Measurements from ENCODE around the gene ZNF438.

ZNF438 gene

GRCh38 chr10:30840395-30841050 is 191.1 kb downstream of the ZNF438 start:
- FAIRE-seq: no peak

- no peak for FAIRE-seq
These were observed 192.0 kb downstream of the ZNF438 start for GRCh38 chr10:30839652-30840051.

GRCh38 chr10:30836406-30836805 is 195.3 kb downstream of the ZNF438 start:
- no peak for FAIRE-seq

DNA sequence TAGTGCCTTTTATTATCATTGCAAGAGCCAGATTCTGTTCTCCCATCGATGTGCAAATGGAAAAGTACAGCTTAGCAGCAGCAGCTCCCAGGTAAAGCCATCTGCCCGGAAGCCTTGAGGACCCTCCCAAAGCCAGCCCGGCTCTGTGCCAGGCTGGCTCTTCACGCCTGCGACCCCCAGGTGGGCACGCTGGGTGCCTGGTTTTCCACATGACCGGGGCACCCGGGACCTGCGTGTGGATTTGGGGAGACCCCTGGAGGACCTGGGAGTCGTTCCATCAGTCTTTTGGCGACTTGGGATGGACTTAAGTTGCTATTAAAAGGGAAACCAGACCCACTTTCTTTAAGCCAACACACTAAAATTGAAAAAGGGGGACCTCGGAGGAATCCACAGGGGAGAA is 196.5 kb downstream of the ZNF438 start:
- no peak for FAIRE-seq

DNA sequence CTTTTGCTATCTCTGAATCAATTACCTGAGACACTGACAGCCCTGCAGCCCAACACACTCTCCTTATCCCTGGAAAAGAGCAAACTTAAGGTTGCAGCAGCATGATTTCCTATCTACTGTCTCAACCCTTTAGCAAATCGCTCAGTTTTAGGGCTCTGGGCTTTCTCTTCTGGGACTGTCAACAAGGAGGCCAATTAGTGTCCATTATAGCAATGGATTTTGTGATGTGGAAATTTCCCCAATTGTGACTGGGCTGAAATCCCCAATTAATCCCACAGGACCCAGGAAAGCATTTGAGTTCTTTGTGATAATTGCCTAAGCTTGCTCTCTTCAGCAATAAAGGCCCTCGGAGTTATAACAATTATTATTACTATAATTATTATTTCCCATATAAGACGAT is 197.0 kb downstream of the ZNF438 start:
- no peak for FAIRE-seq

GRCh38 chr10:30834153-30834552 is 197.5 kb downstream of the ZNF438 start:
- FAIRE-seq: no peak

DNA sequence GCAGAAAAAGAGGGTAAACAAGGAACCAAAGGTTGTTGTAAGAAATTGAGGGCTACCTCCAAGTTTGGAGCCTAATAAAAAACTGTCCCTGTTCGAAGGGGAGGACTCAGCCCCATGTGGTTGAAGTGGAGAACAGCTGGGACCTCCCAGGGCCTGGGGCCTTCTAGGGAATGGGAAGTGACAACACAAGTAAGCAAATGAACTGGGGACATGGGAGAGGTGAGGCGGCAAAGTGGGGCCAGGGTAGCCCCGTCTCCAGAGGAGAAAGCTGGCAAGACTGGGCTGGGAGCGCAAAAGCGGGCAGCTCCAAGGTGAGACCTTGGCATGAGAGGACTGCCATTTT is 198.1 kb downstream of the ZNF438 start:
- no peak for FAIRE-seq

GRCh38 chr10:30832749-30833627 is 198.7 kb downstream of the ZNF438 start:
- FAIRE-seq: no peak

GRCh38 chr10:30832001-30832748 is 199.5 kb downstream of the ZNF438 start:
- FAIRE-seq: no peak

GRCh38 chr10:30831426-30831825 is 200.2 kb downstream of the ZNF438 start:
- FAIRE-seq: no peak

DNA sequence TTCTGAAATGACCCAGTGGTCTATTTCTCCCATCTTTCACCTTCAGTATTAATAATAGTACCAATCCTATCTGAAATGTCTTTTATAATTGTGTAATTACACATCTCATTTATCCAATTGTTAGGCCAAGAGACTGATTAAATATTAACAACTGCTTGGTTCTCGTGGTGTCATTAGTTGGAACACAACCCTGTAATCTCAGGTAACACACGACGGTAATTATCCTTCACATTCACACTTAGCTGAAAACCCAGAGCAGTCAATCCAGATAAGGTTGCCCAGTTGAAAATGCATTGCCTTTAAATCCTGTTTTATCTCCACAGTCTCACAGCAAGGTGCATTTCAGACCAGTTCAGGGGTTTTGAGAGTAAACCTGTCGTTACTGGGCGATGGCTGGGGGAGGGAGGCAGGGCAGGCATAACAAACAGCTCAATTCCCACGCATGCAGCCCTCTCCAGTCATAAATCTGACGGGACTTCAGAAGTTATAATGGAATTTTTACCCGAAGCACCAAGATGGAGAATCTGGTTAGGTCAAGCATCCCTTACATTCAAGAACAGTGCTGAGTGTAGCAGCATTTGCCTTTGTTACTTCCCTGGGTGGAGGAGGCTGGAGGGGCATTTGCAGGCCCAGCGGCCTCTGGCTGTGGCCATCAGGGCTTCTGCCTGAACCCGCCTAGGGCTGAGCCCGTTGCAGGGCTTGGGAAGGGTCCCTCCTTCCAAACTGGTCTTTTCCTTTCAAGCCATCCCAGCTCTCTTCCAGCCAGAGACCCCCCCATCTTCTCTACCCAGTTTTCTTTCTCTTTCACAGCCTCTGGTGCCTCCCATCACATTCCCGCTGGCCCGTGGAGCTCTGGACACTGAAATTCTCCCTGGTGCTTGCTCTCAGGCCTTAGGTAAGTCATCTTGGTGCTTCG is 201.1 kb downstream of the ZNF438 start:
- no peak for FAIRE-seq

DNA sequence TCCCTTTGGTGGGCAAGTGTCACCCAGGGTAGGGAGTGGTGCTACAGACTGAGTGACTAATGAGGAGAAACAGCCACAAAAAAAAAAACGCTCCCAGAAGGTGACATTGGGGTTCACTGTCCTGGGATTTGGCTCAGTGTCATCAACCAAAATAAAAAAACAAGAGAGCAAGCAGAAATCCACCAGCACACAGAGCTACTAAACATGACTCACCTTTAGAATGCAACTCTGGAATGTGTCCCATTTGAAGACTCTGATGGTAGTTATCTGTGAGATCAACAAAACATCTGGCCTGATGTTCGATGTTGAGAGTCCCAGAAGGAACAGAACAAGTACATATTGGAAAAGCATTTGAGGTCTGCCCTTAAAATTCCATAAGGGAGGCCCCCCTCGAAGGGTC is 201.8 kb downstream of the ZNF438 start:
- FAIRE-seq: no peak

DNA sequence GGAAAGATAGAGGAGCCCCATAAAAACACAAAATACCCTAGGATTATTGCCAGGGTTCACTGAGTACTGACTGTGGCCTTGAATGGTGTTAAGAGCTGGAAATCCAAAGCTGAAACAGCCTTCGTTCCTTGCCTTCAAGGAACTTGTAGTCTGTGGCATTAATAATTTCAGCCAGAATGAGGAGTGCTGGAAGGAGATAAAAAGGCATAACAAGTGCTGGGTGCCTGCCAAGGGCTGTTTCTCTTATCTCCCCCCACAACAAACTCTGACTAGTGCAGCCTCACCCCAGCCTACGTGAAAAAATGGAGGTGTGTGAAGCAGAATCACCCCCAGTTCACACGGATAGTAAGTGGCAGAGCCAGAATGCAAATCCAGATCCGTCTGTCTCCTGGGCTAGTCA is 203.0 kb downstream of the ZNF438 start:
- no peak for FAIRE-seq

DNA sequence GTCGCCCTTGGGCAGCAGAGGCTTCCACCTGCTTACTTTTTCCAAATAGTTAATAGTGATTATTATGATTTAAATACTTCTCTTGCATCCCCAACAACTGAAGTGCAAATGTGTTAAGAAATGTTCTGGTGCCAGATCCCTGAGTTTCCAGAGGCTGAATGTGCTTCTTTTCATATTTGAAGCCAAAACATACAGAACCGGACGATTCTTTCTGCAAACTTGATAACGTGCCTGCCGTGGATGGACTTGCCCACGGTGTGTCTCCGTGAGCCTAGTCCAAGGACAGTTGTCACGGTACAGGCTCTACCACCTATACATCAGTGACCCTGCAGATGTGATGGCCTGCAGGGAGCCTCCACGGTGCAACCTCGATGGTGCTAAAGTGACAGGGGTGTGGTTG is 203.5 kb downstream of the ZNF438 start:
- no peak for FAIRE-seq

DNA sequence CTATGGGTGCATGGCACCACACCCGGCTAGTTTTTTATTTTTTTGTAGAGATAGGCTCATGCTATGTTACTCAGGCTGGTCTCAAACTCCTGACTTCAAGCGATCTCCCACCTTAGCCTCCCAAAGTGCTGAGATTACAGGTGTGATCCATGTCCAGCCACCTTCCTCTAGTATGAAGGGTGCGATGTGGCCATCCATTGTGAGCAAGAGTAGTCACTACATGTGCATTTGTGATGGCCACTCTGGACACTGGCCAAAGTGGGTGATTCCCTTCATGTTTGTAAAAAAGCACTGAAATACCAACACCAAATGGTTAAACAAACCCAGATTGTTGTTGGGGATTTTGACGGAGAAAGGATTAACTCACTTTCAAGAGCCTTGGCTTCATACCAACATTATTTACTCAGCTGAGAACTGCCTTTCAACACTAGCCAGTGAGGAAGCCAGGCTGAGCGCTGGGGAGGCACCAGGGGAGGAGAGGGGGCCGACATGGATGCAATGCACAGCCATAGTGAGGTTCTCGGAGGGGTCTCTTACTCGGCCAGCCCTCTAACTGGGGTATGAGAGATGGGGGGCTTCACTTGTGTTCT is 204.0 kb downstream of the ZNF438 start:
- FAIRE-seq: no peak

GRCh38 chr10:30826679-30827078 is 205.0 kb downstream of the ZNF438 start:
- no peak for FAIRE-seq

DNA sequence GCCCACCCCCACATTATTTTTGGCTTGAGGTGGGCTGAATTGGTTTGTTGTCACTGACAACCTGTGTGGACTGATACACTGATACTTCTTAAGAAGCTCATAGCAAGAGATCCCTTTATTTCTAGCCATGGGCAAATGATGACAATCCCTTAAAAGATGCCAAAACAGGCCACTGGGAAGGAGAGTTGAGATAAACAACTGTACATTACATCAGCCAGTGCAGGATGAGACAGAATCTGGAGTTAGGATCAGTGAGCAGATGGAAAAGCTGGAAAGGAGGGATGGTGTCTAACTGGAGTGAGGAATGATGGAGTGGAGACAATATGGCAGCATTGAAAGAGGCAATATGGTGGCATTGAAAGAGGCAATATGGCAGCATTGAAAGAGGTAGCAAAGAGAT is 206.2 kb downstream of the ZNF438 start:
- no peak for FAIRE-seq

DNA sequence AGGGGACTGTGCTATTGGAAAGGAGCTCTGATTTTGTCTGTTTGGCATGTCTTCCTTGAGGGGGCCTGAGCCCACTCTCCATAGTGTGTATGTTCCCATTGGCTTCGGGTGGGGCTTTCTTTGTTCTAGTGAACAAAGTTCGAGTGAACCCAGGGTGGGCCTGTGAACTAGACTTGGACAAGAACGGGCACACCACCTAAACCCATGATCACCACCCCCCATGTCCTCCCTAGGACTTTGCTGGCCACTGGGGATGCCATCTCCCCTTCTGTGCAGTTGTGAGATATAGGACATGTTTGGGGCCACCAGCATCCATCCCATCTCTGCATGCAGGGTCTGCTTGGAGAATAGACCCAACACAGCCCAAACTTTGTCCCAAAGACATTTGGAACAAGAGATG is 206.6 kb downstream of the ZNF438 start:
- FAIRE-seq: no peak

- FAIRE-seq: no peak
These were observed 208.0 kb downstream of the ZNF438 start for GRCh38 chr10:30823651-30824050.

DNA sequence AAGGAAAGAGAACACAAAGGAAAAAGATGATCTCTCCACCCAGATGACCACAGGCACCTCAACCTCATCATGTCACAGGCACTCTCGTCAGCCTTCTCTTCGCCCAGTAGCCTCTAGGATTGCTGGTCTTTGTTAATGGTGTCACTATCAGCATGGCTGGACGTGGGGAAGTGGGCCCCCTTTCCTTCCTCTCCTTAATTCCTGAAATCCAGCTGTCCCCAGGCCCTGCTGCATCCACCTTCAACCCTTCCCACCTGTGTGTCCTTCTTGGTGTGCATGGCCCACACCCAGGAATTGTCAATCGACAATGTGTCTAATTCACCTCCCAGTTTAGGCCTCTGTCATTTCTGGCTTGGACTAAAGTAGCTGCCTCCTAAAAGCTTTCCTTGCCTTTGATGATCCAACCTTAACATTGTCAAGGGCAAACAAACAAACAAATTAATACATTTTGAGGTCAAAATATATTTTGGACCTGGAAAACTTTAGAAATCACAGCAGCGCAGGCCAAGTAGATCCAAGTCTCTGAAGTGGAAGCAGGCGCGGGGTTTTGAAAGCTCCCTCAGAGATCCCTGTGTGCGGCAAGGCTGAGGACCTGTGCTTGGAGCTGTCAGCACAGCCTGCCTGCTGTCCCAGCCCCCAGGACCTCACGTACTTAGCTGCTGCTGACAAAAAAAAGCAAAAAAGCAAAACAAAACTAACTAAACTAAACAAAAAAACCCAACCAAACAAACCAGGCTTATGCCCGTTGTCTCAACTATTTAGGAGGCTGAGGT is 208.8 kb downstream of the ZNF438 start:
- no peak for FAIRE-seq

- no peak for FAIRE-seq
These were observed 209.5 kb downstream of the ZNF438 start for GRCh38 chr10:30821994-30822692.

Measured in TTC549 (cell line).